CD14-positive monocyte (primary cell): ENCODE results near the gene STARD5. TPM values are rescaled to one million over a fixed set of nuclear protein-coding genes. Genes with fewer than 3 reads are reported as not detected.

ENCODE experiments used
- DNase-seq, 3 donors: peaks; one replicate each; pipeline ENCODE4 v3.0.0-alpha.2; 2011 to 2022
- H2AFZ ChIP-seq: 2 replicates; pipeline ENCODE4 v1.6.0; 2012; ENCODE audit warnings: mild to moderate bottlenecking, low read depth, low read length, inconsistent platforms; ENCODE audit not compliant: insufficient read depth, poor library complexity, severe bottlenecking
- H3K27ac ChIP-seq, 2 donors: 1 replicate in 1 of 2; 2 replicates in 1 of 2; pipeline ENCODE4 v1.5.1; 2012 to 2013; ENCODE audit warnings: low read length in 2 of 2, control low read depth in 1 of 2, inconsistent platforms in 1 of 2, low read depth in 1 of 2, mild to moderate bottlenecking in 1 of 2
- H3K27me3 ChIP-seq, 2 donors: one replicate each; pipeline versions ENCODE4 v1.6.0 to v1.6.1; 2011 to 2013; ENCODE audit warnings: low read length in 2 of 2; ENCODE audit not compliant: control insufficient read depth in 2 of 2, insufficient read depth in 2 of 2
- H3K36me3 ChIP-seq, 2 donors: replicated peaks in 1 of 2; 1 replicate in 1 of 2; 2 replicates in 1 of 2; pipeline versions ENCODE4 v1.5.1 to v1.6.1; 2012 to 2013; ENCODE audit warnings: low read length in 2 of 2, control low read depth in 1 of 2, inconsistent platforms in 1 of 2, mild to moderate bottlenecking in 1 of 2; ENCODE audit not compliant: insufficient read depth in 2 of 2, control insufficient read depth in 1 of 2
- H3K4me1 ChIP-seq, 2 donors: 1 replicate in 1 of 2; 2 replicates in 1 of 2; pipeline versions ENCODE4 v1.5.1 to v1.6.1; 2012 to 2013; ENCODE audit warnings: low read length in 2 of 2, control low read depth in 1 of 2, inconsistent platforms in 1 of 2, mild to moderate bottlenecking in 1 of 2, moderate library complexity in 1 of 2; ENCODE audit not compliant: insufficient read depth in 2 of 2, control insufficient read depth in 1 of 2
- H3K4me2 ChIP-seq: replicated peaks from 2 replicates; pipeline ENCODE3; 2012; ENCODE audit warnings: low read length, moderate library complexity, mild to moderate bottlenecking; ENCODE audit not compliant: poor library complexity, severe bottlenecking; ENCODE audit errors: extremely low read depth
- H3K4me3 ChIP-seq, 3 experiments: fragments of 200-600 bp in 1 of 3; sonication (generic) in 1 of 3; replicated peaks in 1 of 3; 1 replicate in 2 of 3; 2 replicates in 1 of 3; pipeline ENCODE4 v1.5.1; 2011 to 2013; ENCODE audit warnings: low read length in 3 of 3, mild to moderate bottlenecking in 3 of 3, control low read depth in 2 of 3, low read depth in 2 of 3, inconsistent platforms in 1 of 3, moderate library complexity in 1 of 3
- H3K79me2 ChIP-seq: 2 replicates; pipeline ENCODE4 v1.6.0; 2012; ENCODE audit warnings: mild to moderate bottlenecking, control low read depth, inconsistent platforms, low read length, moderate library complexity; ENCODE audit not compliant: insufficient read depth
- H3K9ac ChIP-seq: 2 replicates; pipeline ENCODE4 v1.6.0; 2017; ENCODE audit warnings: low read length, mild to moderate bottlenecking; ENCODE audit not compliant: insufficient read depth, poor library complexity, severe bottlenecking
- H3K9me3 ChIP-seq, 2 donors: replicated peaks in 1 of 2; 1 replicate in 1 of 2; 2 replicates in 1 of 2; pipeline versions ENCODE4 v1.5.1 to v1.6.1; 2012 to 2013; ENCODE audit warnings: low read length in 2 of 2, control low read depth in 1 of 2; ENCODE audit not compliant: control insufficient read depth in 1 of 2, insufficient read depth in 1 of 2
- H4K20me1 ChIP-seq: 2 replicates; pipeline ENCODE4 v1.6.0; 2012; ENCODE audit warnings: mild to moderate bottlenecking, low read length, control low read depth, moderate library complexity; ENCODE audit not compliant: insufficient read depth
- H3K27ac Mint-ChIP-seq, 7 donors: one replicate each; pipeline ENCODE4 v1.8.0; 2020; ENCODE audit warnings: mild to moderate bottlenecking in 7 of 7, mixed read lengths in 7 of 7, moderate library complexity in 6 of 7, inconsistent platforms in 2 of 7
- H3K27me3 Mint-ChIP-seq, 3 donors: one replicate each; pipeline ENCODE4 v1.8.0; 2021 to 2022; ENCODE audit warnings: low read depth in 3 of 3, mild to moderate bottlenecking in 3 of 3, mixed read lengths in 3 of 3, moderate library complexity in 3 of 3, inconsistent platforms in 1 of 3
- H3K36me3 Mint-ChIP-seq, 2 donors: one replicate each; pipeline ENCODE4 v1.8.0; 2020; ENCODE audit warnings: mixed read lengths in 2 of 2, inconsistent platforms in 1 of 2, mild to moderate bottlenecking in 1 of 2
- H3K4me1 Mint-ChIP-seq: one replicate; pipeline ENCODE4 v1.8.0; 2020; ENCODE audit warnings: mild to moderate bottlenecking, mixed read lengths
- H3K4me3 Mint-ChIP-seq, 2 donors: one replicate each; pipeline ENCODE4 v1.8.0; 2020; ENCODE audit warnings: mild to moderate bottlenecking in 2 of 2, mixed read lengths in 2 of 2, moderate library complexity in 1 of 2
- H3K9me3 Mint-ChIP-seq, 7 donors: one replicate each; pipeline ENCODE4 v1.8.0; 2020 to 2022; ENCODE audit warnings: mixed read lengths in 7 of 7, mild to moderate bottlenecking in 6 of 7, moderate library complexity in 6 of 7, inconsistent platforms in 2 of 7
- CTCF ChIP-seq: fragments of 200-600 bp; IDR thresholded peaks from one replicate; pipeline ENCODE4 v1.8.0; 2022; ENCODE audit warnings: antibody characterized with exemption, mild to moderate bottlenecking
- WGBS: methylation state at CpG from one replicate; pipeline ENCODE4 v1.1.5; 2013; ENCODE audit warnings: missing lambda C conversion rate; ENCODE audit not compliant: insufficient coverage; 5-methylcytosine and 5-hydroxymethylcytosine counted together
- intact Hi-C, 2 donors: fragments of 100-400 bp; cut with micrococcal nuclease; formaldehyde crosslinking; loops; one replicate each; pipeline versions ENCODE4 v1.15.0 to v1.15.1; 2023
- polyA plus RNA-seq, 3 donors: library from polyadenylated mRNA; depleted of rRNA in 1 of 3; unstranded in 2 of 3; stranded (reverse) in 1 of 3; fragments of 300-500 nt in 2 of 3; fragments of >200 nt in 1 of 3; fragmentation: Illumina TruSeq in 2 of 3; gene quantifications; 1 replicate in 2 of 3; 2 replicates in 1 of 3; pipeline ENCODE4 v1.2.3, GENCODE V29; 2012 to 2021

Gene STARD5
- polyA plus RNA-seq, 3 donors: 1.5 to 15.1 (median 2.5) TPM

GRCh38 chr15:81316267-81316666 is 7.7 kb downstream of the STARD5 start:
- Histone ChIP-seq H3K4me3 (no peak overlapping the region), H3K36me3 (peaks cover 3 to 38% of the 10 kb centered on the region in 2 donors), H3K27ac (peak overlapping the region in 1 of 2 donors; percentile 10), H3K4me1 (peaks cover 24 to 31% of the 10 kb centered on the region in 2 donors), H3K27me3 (no peaks in the 10 kb centered on the region), H4K20me1 (peaks cover 9% of the 10 kb centered on the region), H3K9ac (no peak overlapping the region), H3K9me3 (no peaks in the 10 kb centered on the region), H3K4me2 (no peak overlapping the region), H3K79me2 (peaks cover 6% of the 10 kb centered on the region), H2AFZ (no peak overlapping the region)
- no peak for TF ChIP-seq CTCF
- Mint-ChIP-seq H3K36me3 (peaks cover 50 to 52% of the 10 kb centered on the region in 2 donors), H3K27me3 (peaks cover 0 to 4% (median 0%) of the 10 kb centered on the region in 3 donors), H3K27ac (peak overlapping the region in 4 of 7 donors; percentile 12 to 84 (median 54)), H3K4me1 (peaks cover 42% of the 10 kb centered on the region), H3K9me3 (peaks cover 0 to 2% (median 0%) of the 10 kb centered on the region in 7 donors), H3K4me3 (no peak overlapping the region)
- WGBS: 94% methylated on average over 2 of the region's 3 CpGs
- DNase-seq: no peak
- intact Hi-C loops: no loop called here

- Mint-ChIP-seq H3K4me3 (no peak overlapping the region), H3K36me3 (peaks cover 53 to 55% of the 10 kb centered on the region in 2 donors)
- no peak overlapping the region for H3K4me2 ChIP-seq
These were observed 8.3 kb downstream of the STARD5 start for GRCh38 chr15:81315452-81316175.

More at GRCh38 chr15:81315452-81316175, 8.3 kb downstream of the STARD5 start:
- Mint-ChIP-seq H3K27me3 (peaks cover 0 to 4% (median 0%) of the 10 kb centered on the region in 3 donors), H3K9me3 (peaks cover 0 to 2% (median 0%) of the 10 kb centered on the region in 7 donors), H3K4me1 (peaks cover 49% of the 10 kb centered on the region), H3K27ac (peak overlapping the region in 6 of 7 donors; percentile 2 to 85 (median 71))
- H2AFZ ChIP-seq: no peak overlapping the region
- peaks cover 3 to 39% of the 10 kb centered on the region in 2 donors for H3K36me3 ChIP-seq
- peaks cover 15% of the 10 kb centered on the region for H4K20me1 ChIP-seq
- 86% methylated on average over 7 of the region's 14 CpGs for WGBS
- DNase-seq: peak in 2 of 3 donors; percentile 45 to 71
- H3K4me3 ChIP-seq: no peak overlapping the region
- peaks cover 30 to 37% of the 10 kb centered on the region in 2 donors for H3K4me1 ChIP-seq
- no peaks in the 10 kb centered on the region for H3K27me3 ChIP-seq
- H3K27ac ChIP-seq: peak overlapping the region; percentile 10 to 12
- H3K79me2 ChIP-seq: peaks cover 6% of the 10 kb centered on the region
- no peak overlapping the region for H3K9ac ChIP-seq
- H3K9me3 ChIP-seq: no peaks in the 10 kb centered on the region
- intact Hi-C loops: no loop called here
- no peak for TF ChIP-seq CTCF
